GM18951 (cell line): ENCODE results near the gene CYRIA.

Experiments
- POLR2A ChIP-seq: IDR thresholded peaks from 4 replicates; pipeline ENCODE4 v1.6.1; 2011; ENCODE audit warnings: mild to moderate bottlenecking; ENCODE audit not compliant: insufficient read length, insufficient read depth; ENCODE audit errors: extremely low read depth
- in situ Hi-C: fragments of 300-500 bp; cut with MboI; formaldehyde crosslinking; loops from one replicate; pipeline ENCODE4 v1.12.0; 2022; ENCODE audit warnings: low sequenced_read_pairs, mixed read lengths, inconsistent platforms; ENCODE audit not compliant: unreplicated experiment

CYRIA gene

DNA sequence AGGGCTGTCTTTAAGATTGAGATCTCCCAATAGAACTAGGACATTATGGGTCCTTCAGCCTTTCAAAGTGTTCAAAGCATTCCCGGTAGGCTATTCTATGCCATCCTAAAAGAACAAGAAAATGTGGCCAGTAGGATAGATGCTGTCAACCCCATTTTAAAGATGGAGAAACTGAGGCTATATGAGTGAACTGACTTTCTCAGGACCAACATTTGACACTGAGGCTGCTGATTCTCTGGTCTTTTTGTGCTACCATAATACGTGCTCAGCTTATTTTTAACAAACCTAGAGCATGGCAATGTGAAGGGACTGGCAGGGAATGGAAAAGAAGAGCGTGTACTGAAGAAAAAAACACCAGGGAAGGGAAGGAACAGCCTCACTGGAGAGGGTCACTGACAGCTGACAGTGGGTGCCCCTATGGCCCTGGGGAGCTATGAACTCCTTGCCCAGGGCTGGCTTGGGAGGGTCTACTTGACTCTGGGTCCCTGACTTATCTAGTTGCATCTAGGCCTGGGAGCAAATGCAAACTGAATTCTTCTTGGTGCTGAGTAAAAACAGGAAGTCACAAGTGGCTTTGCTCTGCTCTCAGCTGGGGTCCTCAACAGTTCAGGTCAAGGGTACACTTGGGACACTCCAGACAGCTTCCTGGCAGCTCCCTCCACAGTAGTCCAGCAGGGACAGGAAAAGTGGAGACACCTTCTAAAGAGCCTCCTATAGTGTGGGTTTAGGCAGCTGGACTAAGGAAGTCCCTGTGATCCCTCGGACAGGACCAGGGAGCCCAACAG lies 2.3 kb downstream of the CYRIA start:
- in situ Hi-C loops, result no loop called here
- no peak for TF ChIP-seq POLR2A

- no peak for TF ChIP-seq POLR2A
- in situ Hi-C loops, result no loop called here
Observed at GRCh38 chr2:16661936-16662839, 3.4 kb downstream of the CYRIA start.

DNA sequence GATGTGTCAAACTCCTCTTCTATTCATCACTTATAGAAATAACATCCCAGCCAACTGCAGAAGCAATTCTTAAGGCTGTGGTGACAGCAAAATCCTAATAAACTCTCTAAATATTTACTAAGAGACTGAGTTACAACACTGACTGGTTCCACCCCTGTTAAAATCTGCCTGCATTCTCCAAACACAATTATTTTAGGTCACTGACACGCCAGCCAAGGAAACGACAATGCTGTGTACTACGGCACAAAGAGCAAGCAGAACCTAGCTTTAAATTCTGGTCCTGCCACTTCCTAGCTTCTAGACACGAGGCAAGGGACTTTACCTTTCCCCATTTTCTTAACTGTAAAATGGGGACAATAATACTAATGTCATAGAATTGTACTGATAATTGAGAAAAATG lies 4.1 kb downstream of the CYRIA start:
- no peak for TF ChIP-seq POLR2A
- in situ Hi-C loops, result no loop called here

DNA sequence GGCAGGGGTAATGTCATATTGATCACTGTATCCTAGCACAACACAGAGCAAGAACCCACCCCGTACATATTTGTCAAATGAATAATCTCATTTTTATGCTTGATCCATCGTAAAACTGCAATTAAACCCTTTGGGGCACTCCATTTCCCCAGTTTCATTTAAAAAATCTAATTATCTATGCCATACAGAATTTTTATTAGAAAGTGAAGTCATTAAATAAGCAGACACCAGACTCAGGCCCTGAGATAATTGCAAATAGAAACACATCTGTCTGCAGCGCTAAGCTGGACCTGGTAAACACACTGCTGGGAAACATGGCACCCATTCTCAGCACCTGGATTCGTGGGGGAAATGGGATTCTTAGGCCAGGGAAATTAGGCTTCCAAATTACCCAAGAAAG lies 5.1 kb downstream of the CYRIA start:
- in situ Hi-C loops, result no loop called here
- TF ChIP-seq POLR2A, result no peak

- in situ Hi-C loops, result no loop called here
- TF ChIP-seq POLR2A, result no peak
Observed at GRCh38 chr2:16660114-16660513, 5.5 kb downstream of the CYRIA start.

DNA sequence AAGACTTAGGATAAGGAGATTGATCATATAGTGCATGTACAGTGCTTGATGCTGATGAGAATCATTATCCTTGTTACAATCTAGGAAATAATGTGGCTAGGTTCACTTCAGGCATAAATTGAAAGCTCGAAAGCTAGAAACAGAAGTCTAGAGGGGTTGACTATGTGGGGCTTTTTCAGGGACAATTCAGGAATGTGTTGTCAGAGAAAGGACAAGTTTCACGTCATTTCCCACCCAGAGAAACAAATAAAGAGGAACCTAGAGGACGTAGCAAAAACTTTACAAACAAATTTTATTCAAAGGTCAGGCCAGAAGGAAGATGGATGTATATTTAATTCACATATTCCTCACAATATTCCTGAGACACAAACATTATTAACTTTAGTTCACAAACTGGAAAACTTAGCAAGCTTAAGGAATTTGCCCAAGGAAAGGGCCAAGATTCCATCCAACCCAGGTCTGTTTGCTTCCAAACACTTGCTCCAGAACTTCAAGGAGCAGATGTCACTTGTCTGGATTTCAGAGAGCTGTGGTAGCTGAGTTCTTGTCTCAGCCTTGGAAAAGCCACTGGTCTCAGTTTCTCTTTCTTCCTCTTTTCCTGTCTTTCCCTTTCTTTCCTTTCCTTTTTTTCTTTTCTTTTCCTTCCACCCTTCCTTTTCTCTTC lies 7.4 kb downstream of the CYRIA start:
- in situ Hi-C loops, result no loop called here
- TF ChIP-seq POLR2A, result no peak

DNA sequence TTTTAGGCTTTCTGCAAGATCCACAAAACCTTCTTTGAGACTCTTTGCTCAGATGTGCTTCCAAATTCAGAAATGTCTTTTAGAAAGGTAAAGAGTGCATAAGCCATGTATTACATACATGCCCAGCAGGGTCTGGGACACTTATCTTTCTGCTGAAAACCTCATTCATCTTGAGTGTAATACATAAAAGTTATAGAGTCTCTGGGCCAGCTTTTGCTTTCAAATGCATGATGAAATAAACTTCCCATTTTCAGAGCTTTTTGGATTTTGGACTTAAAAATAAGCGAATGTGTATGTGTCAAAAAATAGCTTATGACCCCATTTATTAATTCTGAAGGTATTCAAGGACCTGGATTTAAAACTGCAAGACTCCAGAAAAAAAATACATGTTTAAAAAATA lies 8.0 kb downstream of the CYRIA start:
- no peak for TF ChIP-seq POLR2A
- in situ Hi-C loops, result no loop called here

DNA sequence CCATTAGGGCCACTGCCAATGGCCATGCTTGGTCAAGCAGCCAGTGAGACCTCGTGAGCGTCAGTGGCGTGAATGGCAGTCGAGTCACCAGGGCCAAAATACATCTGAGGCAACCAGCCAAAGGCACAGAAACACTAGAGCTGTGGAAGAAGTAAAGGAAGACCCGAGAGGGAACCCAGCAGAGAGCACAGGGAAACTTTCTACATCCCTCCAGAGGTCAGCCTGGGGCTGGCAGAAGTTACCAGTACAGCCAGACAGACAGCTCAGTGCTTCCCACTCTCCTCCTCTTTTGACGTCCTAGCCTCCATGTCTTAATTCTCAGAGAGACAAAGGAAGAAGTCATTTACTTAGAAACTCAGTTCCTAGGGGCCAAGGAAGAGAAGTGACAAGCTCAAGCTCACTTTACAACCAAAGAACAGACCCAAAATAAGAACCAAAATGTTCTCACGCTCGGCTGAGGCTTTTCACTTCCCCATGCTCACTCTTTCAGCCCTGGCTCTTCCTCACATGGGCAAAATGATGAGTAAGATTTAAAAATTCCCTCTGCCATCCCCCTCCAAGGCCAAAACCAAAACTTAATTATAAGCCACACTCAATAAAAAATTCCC lies 8.7 kb downstream of the CYRIA start:
- no peak for TF ChIP-seq POLR2A
- in situ Hi-C loops, result no loop called here

DNA sequence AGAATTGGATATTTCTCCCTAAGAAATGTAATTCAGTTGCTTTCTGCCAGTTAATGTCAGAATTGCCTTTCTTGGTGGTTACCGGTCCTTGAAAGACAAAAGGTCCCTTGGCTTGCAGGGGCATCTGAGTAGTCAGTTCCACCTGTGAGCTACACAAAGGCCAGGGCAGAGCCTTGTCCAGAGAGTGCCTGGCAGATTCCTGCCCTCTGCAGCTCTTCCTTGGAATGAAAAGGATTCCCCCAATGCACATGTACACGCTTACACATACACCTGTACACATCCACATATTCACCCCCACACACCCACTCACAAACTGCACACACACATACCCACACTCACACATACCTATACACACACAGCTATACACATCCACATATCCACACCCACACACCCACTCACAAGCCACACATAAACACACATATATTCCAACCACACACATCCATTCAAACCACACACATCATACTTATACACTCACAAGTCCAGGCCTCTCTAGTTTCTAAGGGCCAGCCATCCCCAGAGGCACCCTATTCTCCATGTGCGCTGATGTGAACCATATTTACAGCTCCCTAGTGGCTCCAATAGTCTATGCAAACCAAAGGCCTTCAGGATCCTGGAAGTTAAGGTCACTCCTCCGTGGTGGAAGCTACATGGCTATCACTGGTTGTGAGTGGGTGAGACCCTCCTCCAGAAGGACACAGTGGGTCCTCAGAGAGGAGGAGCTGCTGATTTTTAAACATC lies 9.6 kb downstream of the CYRIA start:
- TF ChIP-seq POLR2A, result no peak
- in situ Hi-C loops, result no loop called here

GRCh38 chr2:16655445-16655837 lies 10.2 kb downstream of the CYRIA start:
- in situ Hi-C loops, result no loop called here
- no peak for TF ChIP-seq POLR2A

DNA sequence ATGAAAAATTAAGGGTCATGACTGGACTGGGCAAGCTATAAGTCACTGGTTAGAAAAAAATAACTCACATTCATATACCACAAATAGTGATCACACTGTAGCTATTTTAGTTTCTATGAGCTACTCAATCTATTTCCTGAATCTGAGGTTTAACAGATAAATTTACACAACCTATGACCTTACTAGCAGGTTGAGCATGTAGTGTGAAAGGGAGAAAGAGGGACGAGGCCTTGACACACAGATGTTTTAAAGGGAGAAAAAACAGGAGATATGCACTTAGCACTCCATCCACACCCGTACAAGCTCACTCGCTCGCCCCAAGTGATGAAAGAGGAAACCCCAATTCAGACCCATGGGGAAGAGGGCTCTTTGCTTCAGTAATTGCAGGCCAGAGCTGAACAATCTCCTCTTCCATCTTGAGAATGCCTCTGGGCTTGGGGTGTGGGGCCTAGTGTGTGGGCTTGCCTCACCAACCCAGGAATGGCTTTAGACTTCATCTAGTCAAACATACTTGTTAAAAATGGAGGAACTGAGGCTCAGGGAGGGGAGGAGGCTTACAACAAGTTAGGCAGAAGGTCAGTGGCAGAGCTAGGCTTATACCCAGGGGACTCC lies 10.7 kb downstream of the CYRIA start:
- in situ Hi-C loops, result no loop called here

GRCh38 chr2:16653799-16654198 lies 11.8 kb downstream of the CYRIA start:
- no peak for TF ChIP-seq POLR2A
- in situ Hi-C loops, result no loop called here

More for the DNA sequence above, 10.7 kb downstream of the CYRIA start:
- TF ChIP-seq POLR2A, result no peak
